C1 segment of cervical spinal cord (tissue), 14 donors: Measurements from ENCODE around the gene NFAT5.

Source experiments
- DNase-seq, 14 donors: peaks; one replicate each; lab custom pipeline; 2025; lab: John Stamatoyannopoulos, UW

NFAT5 gene

DNA sequence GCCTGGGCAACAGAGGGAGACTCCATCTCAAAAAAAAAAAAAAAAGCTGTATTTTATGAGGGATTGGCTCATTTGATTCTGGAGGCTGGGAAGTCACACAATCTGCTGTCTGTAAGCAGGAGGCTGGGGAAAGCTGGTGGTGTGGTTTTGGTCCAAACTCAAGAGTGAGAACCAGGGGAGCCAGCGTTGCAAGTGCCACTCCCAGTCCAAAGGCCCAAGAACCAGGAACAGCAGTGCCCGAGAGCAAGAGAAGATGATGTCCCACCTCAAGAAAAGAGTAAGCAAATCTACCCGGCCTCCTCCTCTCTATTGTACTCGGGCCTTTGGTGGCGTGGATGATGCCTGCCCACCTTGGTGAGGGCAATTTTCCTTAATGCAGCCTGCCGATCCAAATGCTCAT, 166.3 kb downstream of the NFAT5 start:
- no peak for DNase-seq

DNA sequence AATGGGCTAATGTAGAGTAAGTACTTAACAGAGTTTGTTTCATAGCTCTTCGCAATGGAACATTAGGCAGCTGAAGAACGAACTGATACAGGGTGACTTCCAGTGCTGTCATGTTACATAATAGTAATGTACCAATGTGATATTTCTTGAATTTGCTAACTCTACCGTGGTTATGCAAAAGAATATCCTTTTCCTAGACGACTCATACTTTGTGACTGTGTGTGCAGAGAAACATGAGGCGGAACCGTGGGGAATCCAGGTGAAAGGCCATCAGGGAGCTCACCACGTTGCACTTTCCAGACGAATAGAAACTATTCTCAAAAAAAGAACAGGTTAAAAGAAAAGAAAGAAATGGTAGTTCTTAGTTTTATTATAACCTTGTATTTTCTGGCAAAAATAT, 175.8 kb downstream of the NFAT5 start:
- DNase-seq = no peak

DNA sequence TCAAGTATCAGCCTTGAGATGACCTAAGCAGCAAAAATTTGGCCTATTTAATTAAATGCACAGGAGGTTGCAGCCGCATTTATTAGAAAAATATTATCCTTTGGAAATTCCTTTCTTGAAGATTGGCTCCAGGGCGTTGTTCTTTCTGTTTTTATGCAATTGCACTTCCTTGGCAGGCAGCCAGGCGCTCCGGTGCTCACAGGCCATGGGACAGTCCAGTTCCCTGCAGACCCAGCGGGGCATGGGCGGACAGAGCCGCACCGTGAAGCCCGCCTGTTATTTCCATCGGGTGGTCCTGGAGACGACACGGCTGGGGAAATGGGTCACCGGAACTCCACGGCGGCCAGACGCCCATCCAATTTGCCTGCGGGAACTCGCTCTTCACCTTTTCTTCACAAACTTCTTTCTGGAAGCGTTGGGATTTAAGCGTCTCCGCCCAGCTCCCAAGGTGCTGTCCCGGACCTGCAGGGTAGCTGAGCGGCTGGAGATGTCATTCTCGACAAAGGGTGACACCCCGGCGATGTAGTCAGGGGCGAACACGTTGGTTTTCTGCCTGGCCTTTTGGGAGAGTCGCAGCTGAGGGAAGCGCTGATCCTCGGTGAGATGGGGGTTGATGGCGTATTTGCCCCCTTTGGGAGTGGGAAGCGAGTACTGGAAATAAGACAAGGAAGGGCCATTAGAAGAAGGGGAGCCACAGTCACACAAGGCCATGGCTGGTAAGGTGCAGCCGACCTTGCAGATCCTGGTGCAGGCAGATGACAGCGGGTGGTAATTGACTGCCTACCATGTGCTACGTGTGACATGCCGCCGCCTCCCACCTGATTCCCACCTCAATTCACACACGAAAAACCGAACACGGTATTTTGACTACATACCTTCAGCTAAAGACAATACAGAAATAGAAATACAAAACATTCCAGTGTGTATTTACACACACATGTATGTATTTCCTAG, 176.5 kb downstream of the NFAT5 start:
- DNase-seq = peak in 5 of 14 donors; percentile 5 to 24 (median 18)

DNA sequence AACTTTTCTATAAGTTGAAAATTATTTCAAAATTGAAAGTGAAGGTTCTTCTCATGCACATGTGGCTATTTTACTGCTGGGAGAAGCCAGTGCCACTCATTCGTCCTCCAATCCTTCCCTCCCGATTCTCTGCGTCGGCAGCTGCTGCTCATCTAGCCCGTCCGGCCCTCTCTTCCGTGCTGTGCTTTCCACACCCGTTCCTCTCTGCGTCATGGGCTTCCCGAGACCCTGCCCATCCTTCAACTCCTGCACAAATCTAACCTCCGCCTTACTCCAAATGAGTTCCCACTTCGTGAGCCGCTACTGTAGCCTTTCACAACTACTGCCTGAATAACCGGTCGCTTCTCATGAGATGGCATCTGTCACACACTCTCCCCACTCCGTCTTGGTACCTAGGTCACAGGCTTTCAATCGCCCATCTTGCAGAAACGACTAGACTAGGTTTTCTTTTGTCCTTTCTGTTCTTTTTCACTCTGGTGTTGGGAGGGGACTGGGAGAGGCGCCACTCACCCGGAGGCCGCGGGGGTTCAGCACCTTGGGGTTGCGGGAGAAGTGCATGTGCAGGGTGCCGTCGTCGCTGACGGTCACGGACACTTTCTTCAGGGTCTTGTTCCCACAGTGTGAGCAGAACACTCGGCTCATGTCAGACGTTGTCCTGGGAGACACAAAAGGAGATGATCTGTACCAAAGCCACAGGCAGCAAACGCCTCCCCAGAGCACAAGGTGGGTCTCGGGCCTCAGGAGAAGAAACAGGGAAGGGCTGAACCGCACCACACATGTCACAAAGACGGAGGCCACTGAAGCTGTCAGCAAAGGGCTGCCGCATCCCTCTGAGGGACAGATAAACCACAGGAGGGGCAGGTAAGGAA, 178.8 kb downstream of the NFAT5 start:
- no peak for DNase-seq

DNA sequence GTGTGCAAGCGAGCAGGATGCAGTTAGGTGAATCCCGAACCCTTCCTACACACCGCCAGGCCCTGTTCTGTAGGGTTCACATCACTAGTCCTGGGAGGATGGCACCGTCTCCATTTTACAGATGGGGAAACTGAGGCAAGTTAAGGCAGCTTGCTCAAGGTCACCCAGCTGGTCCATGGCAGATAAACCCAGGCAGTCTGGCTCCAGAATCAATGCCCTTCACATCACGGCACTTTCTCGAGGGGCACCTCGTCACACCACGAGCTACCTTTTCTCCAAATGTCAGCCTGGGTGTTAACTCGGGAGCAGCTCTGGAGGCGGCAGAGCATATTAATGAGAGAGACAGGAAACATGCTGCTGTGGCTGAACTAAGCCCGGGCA, 179.5 kb downstream of the NFAT5 start:
- no peak for DNase-seq

DNA sequence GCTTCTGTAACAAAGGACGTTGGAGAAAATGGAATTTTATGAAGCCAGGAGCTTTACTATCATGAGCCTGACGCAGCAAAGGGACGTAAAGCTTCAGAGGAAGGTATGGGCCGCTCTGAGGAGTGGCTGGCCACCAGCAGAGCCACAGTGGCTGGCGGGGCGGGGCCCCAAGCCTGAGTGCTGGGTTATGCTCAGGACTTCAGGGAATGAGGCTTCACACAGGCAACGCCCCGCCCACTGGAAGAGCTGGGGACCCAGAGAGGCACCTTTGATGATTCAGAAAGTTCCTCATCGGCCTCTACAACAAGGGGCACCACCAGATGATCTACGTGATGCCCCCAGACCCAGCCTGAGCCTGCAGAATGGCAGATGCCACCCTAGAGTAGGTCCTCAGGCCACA, 180.2 kb downstream of the NFAT5 start:
- DNase-seq = no peak

DNA sequence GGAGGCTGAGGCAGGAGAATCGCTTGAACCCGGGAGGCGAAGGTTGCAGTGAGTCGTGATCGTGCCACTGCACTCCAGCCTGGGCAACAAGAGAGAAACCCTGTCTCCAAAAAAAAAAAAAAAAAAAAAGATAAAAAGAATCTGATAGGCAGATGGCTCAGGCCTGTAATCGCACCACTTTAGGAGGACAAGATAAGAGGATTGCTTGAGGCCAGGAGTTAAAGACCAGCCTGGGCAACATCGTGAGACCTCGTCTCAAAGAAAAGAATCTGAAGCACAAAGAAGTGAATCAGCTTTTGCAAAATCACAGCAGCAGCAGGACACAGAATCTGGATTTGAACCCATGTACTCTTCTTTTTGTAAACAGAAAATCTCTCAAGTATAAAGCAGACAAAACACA, 181.3 kb downstream of the NFAT5 start:
- no peak for DNase-seq

DNA sequence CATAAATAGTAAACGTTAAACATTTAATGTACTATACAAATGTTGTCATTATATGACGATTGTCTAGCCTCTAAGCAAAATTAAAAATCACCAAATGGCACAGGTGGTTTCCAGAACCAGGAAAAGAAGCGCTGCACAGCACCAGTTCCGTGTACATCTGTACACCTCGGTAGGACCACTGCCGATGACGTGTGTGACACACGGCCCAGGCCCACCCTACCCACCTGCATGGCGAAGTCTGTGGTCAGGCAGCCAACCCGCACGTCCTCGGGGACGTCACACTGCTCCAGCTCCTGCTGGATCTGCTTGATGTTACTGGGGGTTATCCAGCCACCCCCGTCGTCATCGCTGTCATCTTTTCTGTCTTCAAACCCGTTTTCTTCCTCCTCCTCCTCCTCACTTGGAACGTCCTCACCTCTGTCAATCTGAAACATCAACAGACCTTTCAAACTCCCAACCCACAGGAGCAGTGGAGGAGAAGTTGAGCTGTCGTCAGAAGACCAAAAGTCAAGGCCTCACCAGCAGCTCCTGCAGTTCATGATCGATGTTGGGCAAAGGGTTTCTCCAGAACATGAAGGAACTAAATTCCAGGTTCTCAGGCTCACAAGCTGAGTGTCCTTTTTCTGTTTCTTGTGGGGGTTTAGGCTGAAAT, 183.1 kb downstream of the NFAT5 start:
- DNase-seq = no peak

DNA sequence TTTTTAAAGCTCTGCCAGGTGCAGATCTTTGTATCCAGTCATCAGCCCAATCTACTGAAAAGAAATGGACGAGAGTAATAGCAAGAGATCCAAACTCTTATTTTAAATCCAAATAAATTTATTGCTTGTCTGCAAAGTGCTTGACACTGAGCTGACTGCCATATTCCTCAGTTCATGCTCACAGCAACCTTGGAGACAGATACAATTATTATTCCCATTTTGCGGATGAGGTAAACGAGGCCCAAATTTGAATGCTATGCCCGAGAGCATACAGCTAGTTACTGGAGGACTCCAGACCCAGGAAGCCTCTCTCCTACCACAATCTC, 188.3 kb downstream of the NFAT5 start:
- DNase-seq = no peak
